GM18502 (cell line): ENCODE measurements around the gene MED27.
A peak's percentile ranks its signal among the peaks of the same experiment; 100 is the strongest.

Experiments
- ATAC-seq: cut with Tn5 transposase; IDR thresholded peaks from one replicate; pipeline ENCODE4 v1.9.1; 2021; ENCODE audit warnings: mild to moderate bottlenecking; ENCODE audit not compliant: unreplicated experiment, poor library complexity

The MED27 gene

GRCh38 chr9:132079391-132080091, at the start of gene MED27:
Gene MED27, minus strand, starts transcription at chr9:132079867. Its CDS starts 23 bp downstream, at chr9:132079844.
- ATAC-seq = peak; percentile 91

- no peak for ATAC-seq
Observed at GRCh38 chr9:132127888-132128534, 48.3 kb upstream of the MED27 start.

- no peak for ATAC-seq
Observed at GRCh38 chr9:132126680-132127236, 47.1 kb upstream of the MED27 start.

DNA sequence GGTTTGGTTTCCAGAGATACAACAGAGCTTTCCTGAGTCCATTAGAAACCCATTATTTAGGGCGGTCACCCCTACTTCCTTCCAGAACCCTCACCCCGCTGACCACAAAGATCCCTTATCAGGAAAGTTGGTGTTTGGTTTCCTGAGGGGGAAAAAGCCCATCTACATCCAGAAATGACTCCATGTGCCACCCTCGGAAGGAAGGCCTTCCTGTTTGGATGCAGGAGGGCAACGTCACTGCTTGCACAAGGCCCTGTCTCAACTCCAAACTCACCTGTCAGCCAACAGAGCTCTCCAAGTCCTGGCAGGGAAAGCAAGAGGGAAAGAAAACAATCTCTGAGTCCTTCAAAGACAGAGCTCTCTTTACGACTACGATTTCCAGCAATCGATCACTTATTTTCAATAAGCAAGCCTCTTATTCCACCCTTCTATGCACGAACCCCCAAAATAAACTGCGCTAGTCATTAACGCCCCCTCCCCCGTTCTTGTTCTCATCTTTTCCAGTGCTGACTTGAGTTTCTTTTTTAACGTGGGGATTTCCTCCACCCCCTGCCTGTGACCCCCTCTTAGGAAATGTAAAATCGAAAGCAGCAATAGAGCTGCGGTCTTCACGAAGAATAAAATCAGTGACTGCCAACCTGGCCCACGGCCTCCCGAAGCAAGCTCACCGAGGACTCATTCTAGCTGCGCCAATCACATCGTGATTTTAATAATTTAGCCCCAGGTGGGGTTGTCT, 46.4 kb upstream of the MED27 start:
- no peak for ATAC-seq

- no peak for ATAC-seq
Observed at GRCh38 chr9:132125361-132125760, 45.7 kb upstream of the MED27 start.

- ATAC-seq = no peak
Observed at GRCh38 chr9:132124800-132125199, 45.1 kb upstream of the MED27 start.

DNA sequence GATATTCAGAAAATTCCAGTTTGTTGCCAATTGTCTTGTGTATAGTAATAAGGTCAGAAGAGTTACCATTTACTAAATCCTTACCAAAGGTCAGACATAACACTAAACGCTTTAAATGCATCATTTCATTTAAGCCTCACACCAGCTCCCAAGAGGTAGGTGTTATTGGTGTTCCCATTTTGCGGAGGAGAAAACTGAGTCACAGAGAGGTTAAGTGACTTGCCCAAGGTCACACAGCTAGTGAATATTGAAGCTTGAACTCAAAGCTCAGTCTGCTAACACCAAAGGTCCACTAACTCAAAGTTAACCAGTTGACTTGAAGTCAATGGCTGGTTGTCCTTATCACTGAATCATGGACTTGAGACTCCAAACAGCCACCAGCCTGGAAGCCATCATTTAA, 41.4 kb upstream of the MED27 start:
- ATAC-seq = no peak

GRCh38 chr9:132117694-132118093, 38.0 kb upstream of the MED27 start:
- no peak for ATAC-seq

GRCh38 chr9:132116583-132116982, 36.9 kb upstream of the MED27 start:
- ATAC-seq = no peak

- no peak for ATAC-seq
Observed at GRCh38 chr9:132114102-132114707, 34.5 kb upstream of the MED27 start.

DNA sequence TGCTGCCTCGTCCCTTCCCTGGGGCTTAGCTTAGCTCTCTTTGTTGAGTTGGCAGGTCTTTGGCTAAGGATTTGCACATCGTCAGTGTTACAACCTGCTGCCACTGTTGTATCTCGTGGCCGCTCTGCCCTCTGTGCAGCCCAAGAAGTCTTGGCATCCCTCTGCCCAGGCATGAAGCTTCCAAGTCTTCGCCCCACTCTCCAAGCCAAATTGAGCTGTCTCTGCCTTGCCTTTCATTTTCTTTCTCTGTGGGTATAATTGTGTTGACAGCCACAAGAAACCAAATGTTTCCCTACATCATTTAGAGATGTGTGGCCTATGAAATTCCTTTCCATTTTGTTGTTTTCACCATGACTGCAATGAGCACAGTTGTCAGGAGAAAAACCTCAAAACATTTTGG, 29.6 kb upstream of the MED27 start:
- ATAC-seq = no peak

GRCh38 chr9:132108728-132109127, 29.1 kb upstream of the MED27 start:
- no peak for ATAC-seq

- ATAC-seq = no peak
Observed at GRCh38 chr9:132099741-132100407, 20.2 kb upstream of the MED27 start.

DNA sequence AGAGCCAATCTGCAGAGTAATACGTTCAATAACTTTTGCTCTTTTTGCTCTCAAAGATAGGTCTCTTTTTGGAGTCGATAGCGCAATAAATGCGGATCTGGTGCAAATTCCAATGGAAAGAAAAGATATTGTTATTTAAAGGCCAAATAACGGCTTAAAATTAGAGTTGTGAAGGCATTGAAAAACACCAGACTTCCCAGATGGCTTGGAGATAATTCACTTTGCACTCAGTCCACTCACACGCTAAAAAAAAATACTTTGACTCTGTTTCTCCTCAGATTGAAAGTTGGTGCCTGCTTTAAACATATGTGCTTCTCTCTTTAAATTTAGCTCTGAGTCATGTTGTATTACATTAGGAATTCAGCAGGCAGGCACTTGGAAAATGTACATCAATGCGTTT, 19.5 kb upstream of the MED27 start:
- no peak for ATAC-seq

DNA sequence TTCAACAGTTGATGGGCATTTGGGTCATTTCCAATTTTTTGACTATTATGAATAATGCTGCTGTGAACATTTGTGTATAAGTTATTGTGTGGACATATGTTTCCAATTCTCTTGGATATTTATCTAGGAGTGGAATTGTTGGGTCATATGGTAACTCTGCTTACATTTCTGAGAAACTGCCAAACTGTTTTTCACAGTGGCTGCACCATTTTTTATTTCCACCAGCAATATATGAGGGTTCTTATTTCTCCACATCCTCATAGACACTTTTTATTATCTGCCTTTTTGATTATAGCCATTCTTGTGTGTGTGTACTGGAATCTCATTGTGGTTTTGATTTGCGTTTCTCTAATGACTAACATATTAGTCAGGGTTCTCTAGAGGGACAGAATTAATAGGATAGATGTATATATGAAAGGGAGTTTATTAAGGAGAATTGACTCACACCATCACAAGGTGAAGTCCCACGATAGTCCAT, 14.7 kb upstream of the MED27 start:
- no peak for ATAC-seq

DNA sequence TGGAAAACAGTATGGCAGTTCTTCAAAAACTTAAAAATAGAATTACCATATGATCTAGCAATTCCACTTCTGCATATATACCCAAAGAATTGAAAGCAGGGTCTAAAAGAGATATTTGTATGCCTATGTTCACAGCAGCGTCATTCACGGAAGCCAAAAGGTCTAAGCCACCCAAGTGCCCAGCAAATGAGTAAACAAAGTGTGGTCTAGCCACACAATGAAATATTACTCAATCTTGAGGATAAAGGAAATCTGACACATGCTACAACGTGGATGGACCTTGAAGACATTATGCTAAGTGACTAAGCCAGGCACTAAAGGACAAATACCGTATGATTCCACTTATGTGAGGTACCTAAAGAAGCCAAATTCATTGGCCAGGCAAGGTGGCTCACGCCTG, 11.1 kb upstream of the MED27 start:
- ATAC-seq = no peak

- no peak for ATAC-seq
Observed at GRCh38 chr9:132087438-132088030, 7.9 kb upstream of the MED27 start.

DNA sequence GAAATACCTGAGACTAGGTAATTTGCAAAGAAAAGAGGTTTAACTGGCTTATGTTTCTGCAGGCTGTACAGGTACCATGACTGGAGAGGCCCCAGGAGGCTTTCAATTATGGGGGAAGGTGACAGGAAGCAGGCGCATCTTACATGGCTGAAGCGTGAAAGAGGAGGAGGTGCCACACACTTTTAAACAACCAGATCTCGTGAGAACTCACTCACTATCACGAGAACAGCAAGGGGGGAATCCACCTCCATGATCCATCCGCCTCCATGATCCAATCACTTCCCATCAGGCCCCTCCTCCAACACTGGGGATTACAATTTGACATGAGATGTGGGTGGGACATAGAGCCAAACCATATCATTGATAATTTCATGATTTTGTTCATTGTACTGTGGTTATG, 2.5 kb upstream of the MED27 start:
- no peak for ATAC-seq

DNA sequence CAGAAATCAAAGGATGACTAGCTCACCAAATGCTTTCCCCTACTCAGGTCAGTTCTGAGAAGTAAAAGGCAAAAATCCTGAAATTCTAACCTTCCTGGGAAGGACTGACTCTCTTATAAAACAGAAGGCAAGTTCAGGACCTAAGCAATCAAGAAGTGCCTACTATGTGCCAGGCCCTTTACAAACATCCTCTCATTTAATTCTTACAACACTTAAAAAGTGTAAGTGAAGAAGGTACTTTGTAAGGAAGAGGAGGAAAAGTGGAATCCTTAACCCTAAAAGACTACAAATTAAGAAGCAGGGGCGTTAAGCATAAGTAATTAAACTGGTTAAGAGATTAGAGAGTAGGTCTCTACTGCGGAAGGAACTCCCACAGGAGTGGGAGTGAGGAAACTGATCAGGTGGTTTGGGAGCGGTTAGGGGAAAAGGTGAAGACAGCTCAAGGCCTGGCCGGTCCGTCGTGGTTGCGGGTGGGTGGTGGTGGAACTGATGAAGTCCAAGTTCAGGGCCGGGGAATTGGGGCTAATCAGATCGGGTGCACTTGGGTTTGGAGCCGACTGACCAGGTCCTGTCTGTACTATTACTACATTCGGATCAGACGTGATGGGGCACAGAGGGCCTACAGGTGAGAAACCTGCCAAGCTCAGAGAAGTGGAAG, 839 bp downstream of the MED27 start:
- no peak for ATAC-seq
